ENCODE data around the gene PKHD1.

The PKHD1 gene

GRCh38 chr6:51633424-51633823, 454.0 kb downstream of the PKHD1 start:
- no peak for TF ChIP-seq CTCF (IDR thresholded peaks at IDR 0.05; ENCODE audit: extremely low read depth, insufficient read depth, missing control alignments)
- in situ Hi-C loops (cut with MboI; ENCODE audit: low pct_unique_long_range_greater_than_20kb, low sequenced_read_pairs, unreplicated experiment): no loop called here
- DNase-seq (ENCODE audit: low spot score): no peak

GRCh38 chr6:51630011-51630410, 457.4 kb downstream of the PKHD1 start:
- TF ChIP-seq CTCF (IDR thresholded peaks at IDR 0.05; ENCODE audit: extremely low read depth, insufficient read depth, missing control alignments): no peak
- in situ Hi-C loops (cut with MboI; ENCODE audit: low pct_unique_long_range_greater_than_20kb, low sequenced_read_pairs, unreplicated experiment): no loop called here
- no peak for DNase-seq (ENCODE audit: low spot score)

GRCh38 chr6:51626391-51626790, 461.0 kb downstream of the PKHD1 start:
- no peak for TF ChIP-seq CTCF (IDR thresholded peaks at IDR 0.05; ENCODE audit: extremely low read depth, insufficient read depth, missing control alignments)
- DNase-seq (ENCODE audit: low spot score): no peak
- in situ Hi-C loops (cut with MboI; ENCODE audit: low pct_unique_long_range_greater_than_20kb, low sequenced_read_pairs, unreplicated experiment): no loop called here

- no peak for TF ChIP-seq CTCF (IDR thresholded peaks at IDR 0.05; ENCODE audit: extremely low read depth, insufficient read depth, missing control alignments)
- in situ Hi-C loops (cut with MboI; ENCODE audit: low pct_unique_long_range_greater_than_20kb, low sequenced_read_pairs, unreplicated experiment): no loop called here
- DNase-seq (ENCODE audit: low spot score): no peak
Measured at GRCh38 chr6:51625566-51625965, 461.8 kb downstream of the PKHD1 start.

GRCh38 chr6:51620971-51621370, 466.4 kb downstream of the PKHD1 start:
- DNase-seq (ENCODE audit: low spot score): no peak
- in situ Hi-C loops (cut with MboI; ENCODE audit: low pct_unique_long_range_greater_than_20kb, low sequenced_read_pairs, unreplicated experiment): no loop called here
- TF ChIP-seq CTCF (IDR thresholded peaks at IDR 0.05; ENCODE audit: extremely low read depth, insufficient read depth, missing control alignments): no peak

- no peak for DNase-seq (ENCODE audit: low spot score)
- no peak for TF ChIP-seq CTCF (IDR thresholded peaks at IDR 0.05; ENCODE audit: extremely low read depth, insufficient read depth, missing control alignments)
- in situ Hi-C loops (cut with MboI; ENCODE audit: low pct_unique_long_range_greater_than_20kb, low sequenced_read_pairs, unreplicated experiment): no loop called here
Measured at GRCh38 chr6:51619042-51619799, 468.2 kb downstream of the PKHD1 start.
